ENCODE data around the gene CYP26C1.

DNA sequence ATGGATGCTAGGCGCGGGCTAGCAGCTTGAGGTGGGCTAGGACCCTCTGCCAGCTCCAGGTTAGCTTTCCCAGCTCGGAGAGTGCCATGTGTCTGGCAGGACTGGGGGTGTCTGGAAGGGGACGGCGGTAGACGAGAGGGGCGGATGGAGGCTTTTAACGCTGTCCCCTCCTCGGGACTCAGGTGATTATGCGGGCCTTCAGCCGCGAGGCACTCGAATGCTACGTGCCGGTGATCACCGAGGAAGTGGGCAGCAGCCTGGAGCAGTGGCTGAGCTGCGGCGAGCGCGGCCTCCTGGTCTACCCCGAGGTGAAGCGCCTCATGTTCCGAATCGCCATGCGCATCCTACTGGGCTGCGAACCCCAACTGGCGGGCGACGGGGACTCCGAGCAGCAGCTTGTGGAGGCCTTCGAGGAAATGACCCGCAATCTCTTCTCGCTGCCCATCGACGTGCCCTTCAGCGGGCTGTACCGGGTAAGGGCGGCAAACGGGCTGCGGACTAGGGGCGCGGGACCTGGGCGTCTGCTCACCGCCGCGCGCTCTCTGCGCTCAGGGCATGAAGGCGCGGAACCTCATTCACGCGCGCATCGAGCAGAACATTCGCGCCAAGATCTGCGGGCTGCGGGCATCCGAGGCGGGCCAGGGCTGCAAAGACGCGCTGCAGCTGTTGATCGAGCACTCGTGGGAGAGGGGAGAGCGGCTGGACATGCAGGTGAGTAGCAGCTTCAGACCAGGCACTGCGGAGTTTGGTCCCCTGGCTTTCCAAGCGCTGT is 14.2 kb downstream of the CYP26C1 start:
- TF ChIP-seq, protein P1, sequence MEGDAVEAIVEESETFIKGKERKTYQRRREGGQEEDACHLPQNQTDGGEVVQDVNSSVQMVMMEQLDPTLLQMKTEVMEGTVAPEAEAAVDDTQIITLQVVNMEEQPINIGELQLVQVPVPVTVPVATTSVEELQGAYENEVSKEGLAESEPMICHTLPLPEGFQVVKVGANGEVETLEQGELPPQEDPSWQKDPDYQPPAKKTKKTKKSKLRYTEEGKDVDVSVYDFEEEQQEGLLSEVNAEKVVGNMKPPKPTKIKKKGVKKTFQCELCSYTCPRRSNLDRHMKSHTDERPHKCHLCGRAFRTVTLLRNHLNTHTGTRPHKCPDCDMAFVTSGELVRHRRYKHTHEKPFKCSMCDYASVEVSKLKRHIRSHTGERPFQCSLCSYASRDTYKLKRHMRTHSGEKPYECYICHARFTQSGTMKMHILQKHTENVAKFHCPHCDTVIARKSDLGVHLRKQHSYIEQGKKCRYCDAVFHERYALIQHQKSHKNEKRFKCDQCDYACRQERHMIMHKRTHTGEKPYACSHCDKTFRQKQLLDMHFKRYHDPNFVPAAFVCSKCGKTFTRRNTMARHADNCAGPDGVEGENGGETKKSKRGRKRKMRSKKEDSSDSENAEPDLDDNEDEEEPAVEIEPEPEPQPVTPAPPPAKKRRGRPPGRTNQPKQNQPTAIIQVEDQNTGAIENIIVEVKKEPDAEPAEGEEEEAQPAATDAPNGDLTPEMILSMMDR (IDR thresholded peaks at IDR 0.05; ENCODE audit: poor library complexity) = no peak
- TF ChIP-seq EZH2 (IDR thresholded peaks at IDR 0.05; ENCODE audit: borderline replicate concordance) = peak; percentile 83
